ENCODE data around the gene PTPRT.

Gene PTPRT

GRCh38 chr20:42739683-42740082 lies 450.0 kb downstream of the PTPRT start:
- DNase-seq (ENCODE audit: low read depth in 1 of 2, low spot score in 1 of 2): no peak

- no peak for DNase-seq (ENCODE audit: low read depth in 1 of 2, low spot score in 1 of 2)
Measured at GRCh38 chr20:42735539-42735938, 454.2 kb downstream of the PTPRT start.

GRCh38 chr20:42734660-42735368 lies 454.9 kb downstream of the PTPRT start:
- DNase-seq (ENCODE audit: low read depth in 1 of 2, low spot score in 1 of 2): no peak

GRCh38 chr20:42721923-42722322 lies 467.8 kb downstream of the PTPRT start:
- no peak for DNase-seq (ENCODE audit: low read depth in 1 of 2, low spot score in 1 of 2)

GRCh38 chr20:42714298-42715141 lies 475.2 kb downstream of the PTPRT start:
- DNase-seq (ENCODE audit: low read depth in 1 of 2, low spot score in 1 of 2): no peak

- no peak for DNase-seq (ENCODE audit: low read depth in 1 of 2, low spot score in 1 of 2)
Measured at GRCh38 chr20:42708266-42708665, 481.4 kb downstream of the PTPRT start.

- no peak for DNase-seq (ENCODE audit: low read depth in 1 of 2, low spot score in 1 of 2)
Measured at GRCh38 chr20:42706759-42707158, 482.9 kb downstream of the PTPRT start.

- DNase-seq (ENCODE audit: low read depth in 1 of 2, low spot score in 1 of 2): no peak
Measured at GRCh38 chr20:42705550-42705949, 484.2 kb downstream of the PTPRT start.

GRCh38 chr20:42703744-42704143 lies 486.0 kb downstream of the PTPRT start:
- DNase-seq (ENCODE audit: low read depth in 1 of 2, low spot score in 1 of 2): no peak

- DNase-seq (ENCODE audit: low read depth in 1 of 2, low spot score in 1 of 2): no peak
Measured at GRCh38 chr20:42701948-42702347, 487.8 kb downstream of the PTPRT start.

- no peak for DNase-seq (ENCODE audit: low read depth in 1 of 2, low spot score in 1 of 2)
Measured at GRCh38 chr20:42700372-42700771, 489.3 kb downstream of the PTPRT start.

GRCh38 chr20:42697962-42698361 lies 491.7 kb downstream of the PTPRT start:
- no peak for DNase-seq (ENCODE audit: low read depth in 1 of 2, low spot score in 1 of 2)

GRCh38 chr20:42690842-42691437 lies 498.8 kb downstream of the PTPRT start:
- DNase-seq (ENCODE audit: low read depth in 1 of 2, low spot score in 1 of 2): no peak

GRCh38 chr20:42688576-42688975 lies 501.1 kb downstream of the PTPRT start:
- DNase-seq (ENCODE audit: low read depth in 1 of 2, low spot score in 1 of 2): no peak

- no peak for DNase-seq (ENCODE audit: low read depth in 1 of 2, low spot score in 1 of 2)
Measured at GRCh38 chr20:42686057-42686456, 503.6 kb downstream of the PTPRT start.

- DNase-seq (ENCODE audit: low read depth in 1 of 2, low spot score in 1 of 2): no peak
Measured at GRCh38 chr20:42678895-42679294, 510.8 kb downstream of the PTPRT start.

GRCh38 chr20:42656130-42656529 lies 533.6 kb downstream of the PTPRT start:
- no peak for DNase-seq (ENCODE audit: low read depth in 1 of 2, low spot score in 1 of 2)

GRCh38 chr20:42652266-42652665 lies 537.4 kb downstream of the PTPRT start:
- no peak for DNase-seq (ENCODE audit: low read depth in 1 of 2, low spot score in 1 of 2)

- no peak for DNase-seq (ENCODE audit: low read depth in 1 of 2, low spot score in 1 of 2)
Measured at GRCh38 chr20:42650191-42650746, 539.4 kb downstream of the PTPRT start.

- no peak for DNase-seq (ENCODE audit: low read depth in 1 of 2, low spot score in 1 of 2)
Measured at GRCh38 chr20:42649748-42650147, 540.0 kb downstream of the PTPRT start.

GRCh38 chr20:42646250-42646649 lies 543.5 kb downstream of the PTPRT start:
- DNase-seq (ENCODE audit: low read depth in 1 of 2, low spot score in 1 of 2): no peak

GRCh38 chr20:42641886-42642285 lies 547.8 kb downstream of the PTPRT start:
- no peak for DNase-seq (ENCODE audit: low read depth in 1 of 2, low spot score in 1 of 2)

Data from activated CD4-positive, alpha-beta T cell treated with anti-CD3 and anti-CD28 coated beads, Interleukin-2, amount 50 U/mL, for 24 hours (primary cell).